CD4-positive, CD25-positive, alpha-beta regulatory T cell (primary cell): ENCODE data around the gene CXCL8. TPM values are rescaled to one million over a fixed set of nuclear protein-coding genes. Genes with fewer than 3 reads are reported as not detected.
A peak's percentile ranks its signal among the peaks of the same experiment; 100 is the strongest.

Experiments used
- ATAC-seq, 2 donors: fragments of 150-1000 bp; cut with Tn5 transposase; one replicate each; pipeline ENCODE4 v1.10.0; 2021; ENCODE audit warnings: low read depth in 2 of 2, moderate number of reproducible peaks in 2 of 2, moderate library complexity in 1 of 2
- DNase-seq, 3 donors: peaks; one replicate each; pipeline versions ENCODE4 v3.0.0 to v3.0.0-alpha.2; 2012 to 2022; ENCODE audit warnings: mixed read lengths in 1 of 3
- H3K27ac ChIP-seq: one replicate; pipeline ENCODE4 v1.7.0; 2013; ENCODE audit warnings: mild to moderate bottlenecking, low read length; ENCODE audit not compliant: insufficient read depth, poor library complexity, severe bottlenecking
- H3K27me3 ChIP-seq: one replicate; pipeline ENCODE4 v1.7.0; 2013; ENCODE audit warnings: low read length; ENCODE audit not compliant: control insufficient read depth, insufficient read depth
- H3K36me3 ChIP-seq: one replicate; pipeline ENCODE4 v1.7.0; 2013; ENCODE audit warnings: mild to moderate bottlenecking, low read length, moderate library complexity; ENCODE audit not compliant: control insufficient read depth, insufficient read depth
- H3K4me1 ChIP-seq: 2 replicates; pipeline ENCODE4 v1.7.0; 2013; ENCODE audit warnings: mild to moderate bottlenecking, low read length; ENCODE audit not compliant: insufficient read depth, control insufficient read depth, poor library complexity, severe bottlenecking
- H3K4me3 ChIP-seq: one replicate; pipeline ENCODE4 v1.7.0; 2013; ENCODE audit warnings: low read depth, mild to moderate bottlenecking, low read length, moderate library complexity
- H3K9me3 ChIP-seq, 2 experiments: 1 replicate in 1 of 2; 2 replicates in 1 of 2; pipeline ENCODE4 v1.7.0; 2013; ENCODE audit warnings: low read length in 2 of 2, mild to moderate bottlenecking in 1 of 2, moderate library complexity in 1 of 2; ENCODE audit not compliant: control insufficient read depth in 2 of 2
- H3K27ac Mint-ChIP-seq, 3 donors: one replicate each; pipeline ENCODE4 v1.8.0; 2020 to 2022; ENCODE audit warnings: mild to moderate bottlenecking in 3 of 3, mixed read lengths in 3 of 3, moderate library complexity in 2 of 3
- H3K27me3 Mint-ChIP-seq: one replicate; pipeline ENCODE4 v1.8.0; 2022; ENCODE audit warnings: mild to moderate bottlenecking, mixed read lengths
- H3K36me3 Mint-ChIP-seq: one replicate; pipeline ENCODE4 v1.8.0; 2020; ENCODE audit warnings: mixed read lengths
- H3K4me1 Mint-ChIP-seq, 4 donors: one replicate each; pipeline ENCODE4 v1.8.0; 2020 to 2022; ENCODE audit warnings: mixed read lengths in 4 of 4, mild to moderate bottlenecking in 1 of 4
- H3K4me3 Mint-ChIP-seq, 4 donors: one replicate each; pipeline ENCODE4 v1.8.0; 2020 to 2022; ENCODE audit warnings: mild to moderate bottlenecking in 4 of 4, mixed read lengths in 4 of 4, moderate library complexity in 3 of 4
- H3K9me3 Mint-ChIP-seq, 7 donors: one replicate each; pipeline ENCODE4 v1.8.0; 2020 to 2022; ENCODE audit warnings: mixed read lengths in 7 of 7, mild to moderate bottlenecking in 3 of 7, moderate library complexity in 2 of 7
- polyA plus RNA-seq, 4 donors: library from polyadenylated mRNA; unstranded; fragments of 300-500 nt; fragmentation: Illumina TruSeq; gene quantifications; one replicate each; pipeline ENCODE4 v1.2.3, GENCODE V29; 2021
- total RNA-seq: library from RNA; stranded (reverse); gene quantifications from one replicate; pipeline ENCODE4 v1.2.3, GENCODE V29; 2022

CXCL8 gene
- total and polyA plus RNA-seq, 5 donors from 2014 or later: 0.14 to 0.52 (median 0.31) TPM; not detected in 2

- no peaks in the 10 kb centered on the region for H3K4me1 Mint-ChIP-seq
- H3K36me3 ChIP-seq: no peaks in the 10 kb centered on the region
- H3K36me3 Mint-ChIP-seq: no peaks in the 10 kb centered on the region
- peaks cover 0 to 3% (median 0%) of the 10 kb centered on the region in 7 donors for H3K9me3 Mint-ChIP-seq
- H3K9me3 ChIP-seq: no peaks in the 10 kb centered on the region
- H3K27me3 Mint-ChIP-seq: no peaks in the 10 kb centered on the region
- H3K27me3 ChIP-seq: no peaks in the 10 kb centered on the region
- no peak overlapping the region for H3K27ac Mint-ChIP-seq
- no peak overlapping the region for H3K27ac ChIP-seq
- ATAC-seq: no peak
- DNase-seq: no peak
- no peak overlapping the region for H3K4me3 ChIP-seq
- H3K4me1 ChIP-seq: no peaks in the 10 kb centered on the region
- H3K4me3 Mint-ChIP-seq: no peak overlapping the region
Measured at GRCh38 chr4:73728091-73728741, 12.2 kb upstream of the CXCL8 start.

- no peaks in the 10 kb centered on the region for H3K9me3 ChIP-seq
- H3K27ac Mint-ChIP-seq: no peak overlapping the region
- H3K4me3 Mint-ChIP-seq: no peak overlapping the region
- H3K27ac ChIP-seq: no peak overlapping the region
- H3K27me3 ChIP-seq: no peaks in the 10 kb centered on the region
- no peaks in the 10 kb centered on the region for H3K27me3 Mint-ChIP-seq
- H3K9me3 Mint-ChIP-seq: peaks cover 0 to 4% (median 0%) of the 10 kb centered on the region in 7 donors
- no peak overlapping the region for H3K4me3 ChIP-seq
- H3K36me3 Mint-ChIP-seq: no peaks in the 10 kb centered on the region
- no peaks in the 10 kb centered on the region for H3K36me3 ChIP-seq
- peak in 1 of 3 donors; percentile 13 for DNase-seq
- no peaks in the 10 kb centered on the region for H3K4me1 ChIP-seq
- ATAC-seq: no peak
- H3K4me1 Mint-ChIP-seq: no peaks in the 10 kb centered on the region
Measured at GRCh38 chr4:73729534-73730165, 10.7 kb upstream of the CXCL8 start.

GRCh38 chr4:73730292-73730691 lies 10.1 kb upstream of the CXCL8 start:
- no peak overlapping the region for H3K4me3 Mint-ChIP-seq
- H3K36me3 Mint-ChIP-seq: no peaks in the 10 kb centered on the region
- no peaks in the 10 kb centered on the region for H3K4me1 Mint-ChIP-seq
- Histone ChIP-seq H3K4me3 (no peak overlapping the region), H3K36me3 (no peaks in the 10 kb centered on the region), H3K4me1 (no peaks in the 10 kb centered on the region), H3K9me3 (no peaks in the 10 kb centered on the region), H3K27ac (no peak overlapping the region), H3K27me3 (no peaks in the 10 kb centered on the region)
- H3K27ac Mint-ChIP-seq: no peak overlapping the region
- H3K27me3 Mint-ChIP-seq: no peaks in the 10 kb centered on the region
- no peak for ATAC-seq
- H3K9me3 Mint-ChIP-seq: peaks cover 0 to 4% (median 0%) of the 10 kb centered on the region in 7 donors
- DNase-seq: no peak

GRCh38 chr4:73730867-73731266 lies 9.5 kb upstream of the CXCL8 start:
- no peak overlapping the region for H3K27ac ChIP-seq
- H3K9me3 Mint-ChIP-seq: peaks cover 0 to 4% (median 0%) of the 10 kb centered on the region in 7 donors
- H3K27me3 Mint-ChIP-seq: no peaks in the 10 kb centered on the region
- H3K4me3 Mint-ChIP-seq: no peak overlapping the region
- ATAC-seq: no peak
- H3K27me3 ChIP-seq: no peaks in the 10 kb centered on the region
- H3K36me3 ChIP-seq: no peaks in the 10 kb centered on the region
- no peaks in the 10 kb centered on the region for H3K4me1 Mint-ChIP-seq
- no peaks in the 10 kb centered on the region for H3K4me1 ChIP-seq
- DNase-seq: no peak
- no peaks in the 10 kb centered on the region for H3K36me3 Mint-ChIP-seq
- H3K4me3 ChIP-seq: no peak overlapping the region
- no peaks in the 10 kb centered on the region for H3K9me3 ChIP-seq
- no peak overlapping the region for H3K27ac Mint-ChIP-seq

GRCh38 chr4:73731968-73732610 lies 8.3 kb upstream of the CXCL8 start:
- Histone ChIP-seq H3K4me1 (no peaks in the 10 kb centered on the region), H3K4me3 (no peak overlapping the region), H3K27ac (no peak overlapping the region), H3K9me3 (no peaks in the 10 kb centered on the region), H3K36me3 (no peaks in the 10 kb centered on the region), H3K27me3 (no peaks in the 10 kb centered on the region)
- ATAC-seq (no peak), DNase-seq (no peak)
- Mint-ChIP-seq H3K27me3 (no peaks in the 10 kb centered on the region), H3K27ac (no peak overlapping the region), H3K9me3 (peaks cover 0 to 7% (median 3%) of the 10 kb centered on the region in 7 donors), H3K4me1 (no peaks in the 10 kb centered on the region), H3K36me3 (no peaks in the 10 kb centered on the region), H3K4me3 (no peak overlapping the region)

- Histone ChIP-seq H3K27ac (no peak overlapping the region), H3K4me3 (no peak overlapping the region), H3K27me3 (no peaks in the 10 kb centered on the region), H3K36me3 (no peaks in the 10 kb centered on the region), H3K4me1 (no peaks in the 10 kb centered on the region), H3K9me3 (no peaks in the 10 kb centered on the region)
- ATAC-seq (no peak), DNase-seq (no peak)
- Mint-ChIP-seq H3K27ac (no peak overlapping the region), H3K4me1 (no peaks in the 10 kb centered on the region), H3K27me3 (no peaks in the 10 kb centered on the region), H3K9me3 (peaks cover 0 to 7% (median 3%) of the 10 kb centered on the region in 7 donors), H3K36me3 (no peaks in the 10 kb centered on the region), H3K4me3 (no peak overlapping the region)
Measured at GRCh38 chr4:73732759-73733431, 7.5 kb upstream of the CXCL8 start.

- H3K27ac Mint-ChIP-seq: no peak overlapping the region
- H3K27me3 Mint-ChIP-seq: no peaks in the 10 kb centered on the region
- Histone ChIP-seq H3K9me3 (no peaks in the 10 kb centered on the region), H3K27ac (no peak overlapping the region), H3K36me3 (no peaks in the 10 kb centered on the region), H3K27me3 (no peaks in the 10 kb centered on the region), H3K4me3 (no peak overlapping the region), H3K4me1 (no peaks in the 10 kb centered on the region)
- peaks cover 0 to 6% (median 3%) of the 10 kb centered on the region in 7 donors for H3K9me3 Mint-ChIP-seq
- no peaks in the 10 kb centered on the region for H3K36me3 Mint-ChIP-seq
- no peak overlapping the region for H3K4me3 Mint-ChIP-seq
- ATAC-seq: no peak
- DNase-seq: no peak
- H3K4me1 Mint-ChIP-seq: no peaks in the 10 kb centered on the region
Measured at GRCh38 chr4:73734530-73735001, 5.8 kb upstream of the CXCL8 start.
